Sigmoid colon (tissue), 7 donors: ENCODE data around the gene NKX3-2. TPM values are rescaled to one million over a fixed set of nuclear protein-coding genes. Genes with fewer than 3 reads are reported as not detected.

ENCODE experiments used
- DNase-seq: peaks from one replicate; pipeline ENCODE4 v3.0.0-alpha.2; 2019
- H3K27ac ChIP-seq, 4 donors: fragments of 200-600 bp; sonication (generic); one replicate each; pipeline ENCODE4 v1.5.1; 2016 to 2019; ENCODE audit warnings: mild to moderate bottlenecking in 1 of 4
- H3K27me3 ChIP-seq, 3 donors: fragments of 200-600 bp; sonication (generic); one replicate each; pipeline ENCODE4 v1.5.1; 2019; ENCODE audit warnings: mild to moderate bottlenecking in 1 of 3
- H3K36me3 ChIP-seq, 4 donors: fragments of 200-600 bp; sonication (generic); one replicate each; pipeline ENCODE4 v1.5.1; 2016 to 2019
- H3K4me1 ChIP-seq, 4 donors: fragments of 200-600 bp; sonication (generic); one replicate each; pipeline ENCODE4 v1.5.1; 2017 to 2019
- H3K4me3 ChIP-seq, 4 donors: fragments of 200-600 bp; sonication (generic); one replicate each; pipeline ENCODE4 v1.5.1; 2017 to 2019; ENCODE audit warnings: mild to moderate bottlenecking in 2 of 4, moderate library complexity in 1 of 4
- H3K9me3 ChIP-seq, 4 donors: fragments of 200-600 bp in 3 of 4; sonication (generic) in 3 of 4; one replicate each; pipeline versions ENCODE4 v1.5.1 to v1.6.1; 2013 to 2019
- EP300 ChIP-seq, 4 donors: sonication (generic); formaldehyde crosslinking; IDR thresholded peaks; one replicate each; pipeline ENCODE4 v1.6.1; 2017; ENCODE audit warnings: antibody characterized with exemption in 4 of 4
- POLR2A ChIP-seq, 2 donors: fragments of 450-650 bp; IDR thresholded peaks; one replicate each; pipeline ENCODE4 v1.6.1; 2016; ENCODE audit warnings: antibody characterized with exemption in 2 of 2, mild to moderate bottlenecking in 2 of 2, moderate library complexity in 2 of 2
- POLR2AphosphoS5 ChIP-seq, 4 donors: sonication (generic); formaldehyde crosslinking; IDR thresholded peaks; one replicate each; pipeline ENCODE4 v1.6.1; 2017; ENCODE audit warnings: antibody characterized with exemption in 4 of 4
- WGBS, 2 donors: extraction: QIAGEN DNeasy Blood & Tissue Kit; methylation state at CpG; one replicate each; pipeline ENCODE4 v1.1.7; 2013; 5-methylcytosine and 5-hydroxymethylcytosine counted together
- intact Hi-C: fragments of 100-400 bp; cut with DNase I; formaldehyde crosslinking; loops from one replicate; pipeline ENCODE4 v1.15.1; 2023
- polyA plus RNA-seq, 3 donors: library from polyadenylated mRNA; stranded (reverse); fragments of 200-250 nt; gene quantifications; one replicate each; pipeline ENCODE4 v1.2.3, GENCODE V29; 2013
- total RNA-seq, 4 donors: library from RNA; depleted of rRNA; stranded (reverse); fragments of >200 nt; gene quantifications; one replicate each; pipeline ENCODE4 v1.1.0, GENCODE V29; 2016
- TF ChIP-seq, protein P1 (sequence below), 4 experiments: fragments of 450-650 bp in 3 of 4; fragments of 200-600 bp in 1 of 4; IDR thresholded peaks; one replicate each; pipeline ENCODE4 v1.5.1; 2016 to 2019; ENCODE audit warnings: antibody characterized with exemption in 4 of 4, mild to moderate bottlenecking in 3 of 4, moderate library complexity in 2 of 4
- donor health status: healthy with polysubstance abuse.
- donor health status: Bipolar disorder and iron deficiency.
- donor health status: healthy.

NKX3-2 gene
- total and polyA plus RNA-seq, 7 donors = 0.60 to 28.2 (median 20.3) TPM; not detected in 1

DNA sequence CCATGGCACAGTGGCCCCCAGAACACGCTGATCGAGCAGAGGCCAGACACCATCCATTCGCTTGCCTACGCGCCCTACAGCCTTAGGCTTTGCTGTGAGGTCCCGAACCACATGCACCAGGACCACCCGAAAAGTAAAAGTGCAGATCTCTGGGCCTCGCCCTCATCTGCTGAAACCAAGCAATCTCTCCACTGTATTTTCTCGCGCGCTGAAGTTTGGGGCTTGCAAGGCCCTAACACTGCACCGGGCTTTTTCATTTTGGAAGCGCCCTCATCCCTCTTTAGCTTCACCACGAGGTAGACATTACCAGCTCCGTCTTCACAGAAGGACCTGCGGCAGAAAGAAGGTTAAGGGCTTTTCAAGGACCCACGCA is 21.2 kb downstream of the NKX3-2 start:
- WGBS, 2 donors = 21 to 36% methylated on average over 17 of the region's 17 CpGs

DNA sequence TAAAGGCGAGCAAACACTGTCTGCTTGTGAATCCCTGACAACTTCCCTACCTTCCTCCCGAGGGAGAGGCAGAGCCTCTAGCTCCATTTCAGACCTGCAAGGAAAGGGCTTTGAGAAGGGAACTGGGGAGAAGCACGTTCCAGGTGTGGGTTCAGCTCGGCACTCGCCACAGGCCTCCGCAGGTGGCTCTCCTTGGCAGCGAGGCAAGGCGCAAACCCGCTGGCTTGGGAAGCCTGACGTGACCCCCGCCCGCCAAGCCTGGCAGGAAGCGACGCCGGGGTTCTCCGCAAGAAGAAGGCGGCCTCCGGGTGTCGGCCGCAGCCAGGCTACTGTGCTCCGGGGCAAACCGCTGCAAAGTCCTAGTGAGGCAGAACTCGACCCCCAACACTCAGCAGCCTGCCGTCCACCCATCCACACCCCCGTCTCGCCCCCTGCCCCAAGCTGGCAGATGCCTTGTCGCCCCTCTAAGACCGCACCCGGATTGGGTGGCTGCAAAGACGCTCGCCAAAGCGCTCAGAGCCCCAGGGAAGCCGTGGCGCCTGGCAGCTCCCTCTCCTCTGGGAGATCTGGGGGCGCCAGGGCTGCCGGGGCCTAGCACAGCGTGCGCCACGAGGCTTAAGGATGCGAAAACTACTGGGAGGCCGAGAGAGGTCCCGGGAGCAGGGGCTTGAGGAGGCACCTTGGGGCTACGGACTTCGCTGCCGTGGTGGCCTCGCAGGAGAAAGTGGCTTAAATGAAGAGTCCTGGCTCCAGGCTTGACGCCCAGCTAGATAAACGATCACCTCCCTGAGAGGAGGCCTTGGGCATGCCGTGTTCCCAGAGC is 21.8 kb downstream of the NKX3-2 start:
- intact Hi-C loops = no loop called here
- Histone ChIP-seq H3K27ac (no peak overlapping the region), H3K4me1 (peaks cover 0 to 1% (median under 1%) of the 10 kb centered on the region in 4 donors), H3K36me3 (no peaks in the 10 kb centered on the region), H3K4me3 (no peak overlapping the region), H3K27me3 (peaks cover 14 to 65% (median 41%) of the 10 kb centered on the region in 3 donors), H3K9me3 (peaks cover 5 to 19% (median 10%) of the 10 kb centered on the region in 4 donors)
- 11 to 14% methylated on average over 49 of the region's 49 CpGs for WGBS, 2 donors
- TF ChIP-seq, protein P1, sequence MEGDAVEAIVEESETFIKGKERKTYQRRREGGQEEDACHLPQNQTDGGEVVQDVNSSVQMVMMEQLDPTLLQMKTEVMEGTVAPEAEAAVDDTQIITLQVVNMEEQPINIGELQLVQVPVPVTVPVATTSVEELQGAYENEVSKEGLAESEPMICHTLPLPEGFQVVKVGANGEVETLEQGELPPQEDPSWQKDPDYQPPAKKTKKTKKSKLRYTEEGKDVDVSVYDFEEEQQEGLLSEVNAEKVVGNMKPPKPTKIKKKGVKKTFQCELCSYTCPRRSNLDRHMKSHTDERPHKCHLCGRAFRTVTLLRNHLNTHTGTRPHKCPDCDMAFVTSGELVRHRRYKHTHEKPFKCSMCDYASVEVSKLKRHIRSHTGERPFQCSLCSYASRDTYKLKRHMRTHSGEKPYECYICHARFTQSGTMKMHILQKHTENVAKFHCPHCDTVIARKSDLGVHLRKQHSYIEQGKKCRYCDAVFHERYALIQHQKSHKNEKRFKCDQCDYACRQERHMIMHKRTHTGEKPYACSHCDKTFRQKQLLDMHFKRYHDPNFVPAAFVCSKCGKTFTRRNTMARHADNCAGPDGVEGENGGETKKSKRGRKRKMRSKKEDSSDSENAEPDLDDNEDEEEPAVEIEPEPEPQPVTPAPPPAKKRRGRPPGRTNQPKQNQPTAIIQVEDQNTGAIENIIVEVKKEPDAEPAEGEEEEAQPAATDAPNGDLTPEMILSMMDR (IDR thresholded peaks at IDR 0.05) = no peak
- TF ChIP-seq POLR2A (IDR thresholded peaks at IDR 0.05) (no peak), EP300 (IDR thresholded peaks at IDR 0.05) (no peak), POLR2AphosphoS5 (IDR thresholded peaks at IDR 0.05) (no peak)
- no peak for DNase-seq

More for the DNA sequence above, 21.2 kb downstream of the NKX3-2 start:
- Histone ChIP-seq H3K4me1 (peaks cover 0 to 7% (median 7%) of the 10 kb centered on the region in 4 donors), H3K27me3 (peaks cover 14 to 71% (median 47%) of the 10 kb centered on the region in 3 donors), H3K4me3 (no peak overlapping the region), H3K27ac (no peak overlapping the region), H3K36me3 (no peaks in the 10 kb centered on the region), H3K9me3 (peaks cover 5 to 19% (median 10%) of the 10 kb centered on the region in 4 donors)
- TF ChIP-seq POLR2AphosphoS5 (IDR thresholded peaks at IDR 0.05) = no peak
- TF ChIP-seq POLR2A (IDR thresholded peaks at IDR 0.05) = no peak
- no peak for TF ChIP-seq EP300 (IDR thresholded peaks at IDR 0.05)
- TF ChIP-seq, protein P1 (IDR thresholded peaks at IDR 0.05) = no peak
- no peak for DNase-seq
- intact Hi-C loops = no loop called here

DNA sequence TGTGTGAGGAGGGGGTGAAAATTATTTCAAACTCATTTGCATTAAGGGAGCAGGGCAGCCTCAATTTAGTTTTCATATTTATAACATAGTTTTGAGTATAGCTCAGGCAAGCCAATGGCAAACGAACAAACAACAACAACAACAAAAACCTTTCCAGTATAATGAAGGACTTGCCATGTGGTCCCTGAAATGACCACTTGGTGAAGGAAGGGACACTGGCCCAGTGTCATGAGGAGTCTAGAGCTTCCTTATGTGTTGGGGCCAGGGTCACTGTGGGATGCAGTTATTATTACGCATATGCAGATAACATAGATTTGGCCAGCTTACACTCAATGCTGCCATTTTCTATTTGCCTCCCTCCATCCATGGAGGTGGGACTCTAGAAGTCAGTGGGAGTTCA is 23.3 kb downstream of the NKX3-2 start:
- H3K4me1 ChIP-seq = no peaks in the 10 kb centered on the region
- peaks cover 10 to 51% (median 30%) of the 10 kb centered on the region in 3 donors for H3K27me3 ChIP-seq

DNA sequence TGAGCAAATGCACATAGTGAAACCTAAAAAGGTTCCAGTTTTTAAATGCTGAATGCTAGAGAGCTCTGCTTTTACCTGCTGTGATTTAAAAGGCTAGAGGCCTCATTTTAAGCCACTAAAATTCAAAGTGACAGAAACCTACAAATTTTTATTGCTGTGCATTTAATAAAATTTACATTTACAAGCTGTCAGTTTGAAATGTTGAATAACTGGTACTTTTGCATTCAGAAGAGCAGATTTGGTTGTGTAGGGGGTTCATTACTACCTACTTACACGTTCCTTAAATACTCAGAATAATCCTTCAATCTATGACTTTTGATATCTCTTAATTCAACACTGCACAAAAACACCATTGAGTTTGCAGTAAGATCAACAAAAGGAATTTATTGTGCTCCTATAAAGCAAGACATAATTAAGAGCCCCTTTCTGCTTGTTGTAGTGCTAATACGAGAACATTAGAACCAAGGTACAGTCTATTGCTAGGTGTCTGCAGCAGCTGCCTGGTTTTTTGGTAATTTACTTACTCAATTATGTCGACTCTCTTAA is 27.9 kb downstream of the NKX3-2 start:
- Histone ChIP-seq H3K27ac (no peak overlapping the region), H3K9me3 (no peaks in the 10 kb centered on the region), H3K36me3 (no peaks in the 10 kb centered on the region), H3K4me1 (no peaks in the 10 kb centered on the region), H3K4me3 (no peak overlapping the region), H3K27me3 (peaks cover 0 to 6% (median 0%) of the 10 kb centered on the region in 3 donors)
- WGBS, 2 donors = 65 to 74% methylated on average over 3 of the region's 3 CpGs
- no peak for DNase-seq
- intact Hi-C loops = no loop called here
- TF ChIP-seq, protein P1 (IDR thresholded peaks at IDR 0.05) = no peak
- no peak for TF ChIP-seq POLR2A (IDR thresholded peaks at IDR 0.05)
- TF ChIP-seq POLR2AphosphoS5 (IDR thresholded peaks at IDR 0.05) = no peak
- TF ChIP-seq EP300 (IDR thresholded peaks at IDR 0.05) = no peak

More for the DNA sequence above, 23.3 kb downstream of the NKX3-2 start:
- H3K9me3 ChIP-seq = peaks cover 5 to 19% (median 10%) of the 10 kb centered on the region in 4 donors
- intact Hi-C loops = no loop called here
- H3K36me3 ChIP-seq = no peaks in the 10 kb centered on the region
- no peak overlapping the region for H3K27ac ChIP-seq
- WGBS, 2 donors = 64 to 78% methylated on average over 2 of the region's 2 CpGs
- H3K4me3 ChIP-seq = no peak overlapping the region
- TF ChIP-seq POLR2AphosphoS5 (IDR thresholded peaks at IDR 0.05) (no peak), EP300 (IDR thresholded peaks at IDR 0.05) (no peak), POLR2A (IDR thresholded peaks at IDR 0.05) (no peak)
- TF ChIP-seq, protein P1 (IDR thresholded peaks at IDR 0.05) = no peak
- DNase-seq = no peak
